Sigmoid colon (tissue), 7 donors: ENCODE data around the gene PRKAG2. TPM values are rescaled to one million over a fixed set of nuclear protein-coding genes. Genes with fewer than 3 reads are reported as not detected.

Source experiments
- DNase-seq: peaks from one replicate; pipeline ENCODE4 v3.0.0-alpha.2; 2019
- H3K27ac ChIP-seq, 4 donors: fragments of 200-600 bp; sonication (generic); one replicate each; pipeline ENCODE4 v1.5.1; 2016 to 2019; ENCODE audit warnings: mild to moderate bottlenecking in 1 of 4
- H3K27me3 ChIP-seq, 3 donors: fragments of 200-600 bp; sonication (generic); one replicate each; pipeline ENCODE4 v1.5.1; 2019; ENCODE audit warnings: mild to moderate bottlenecking in 1 of 3
- H3K36me3 ChIP-seq, 4 donors: fragments of 200-600 bp; sonication (generic); one replicate each; pipeline ENCODE4 v1.5.1; 2016 to 2019
- H3K4me1 ChIP-seq, 4 donors: fragments of 200-600 bp; sonication (generic); one replicate each; pipeline ENCODE4 v1.5.1; 2017 to 2019
- H3K4me3 ChIP-seq, 4 donors: fragments of 200-600 bp; sonication (generic); one replicate each; pipeline ENCODE4 v1.5.1; 2017 to 2019; ENCODE audit warnings: mild to moderate bottlenecking in 2 of 4, moderate library complexity in 1 of 4
- H3K9me3 ChIP-seq, 4 donors: fragments of 200-600 bp in 3 of 4; sonication (generic) in 3 of 4; one replicate each; pipeline versions ENCODE4 v1.5.1 to v1.6.1; 2013 to 2019
- CTCF ChIP-seq, 4 experiments: fragments of 450-650 bp in 3 of 4; fragments of 200-600 bp in 1 of 4; IDR thresholded peaks; one replicate each; pipeline ENCODE4 v1.5.1; 2016 to 2019; ENCODE audit warnings: antibody characterized with exemption in 4 of 4, mild to moderate bottlenecking in 3 of 4, moderate library complexity in 2 of 4
- EP300 ChIP-seq, 4 donors: sonication (generic); formaldehyde crosslinking; IDR thresholded peaks; one replicate each; pipeline ENCODE4 v1.6.1; 2017; ENCODE audit warnings: antibody characterized with exemption in 4 of 4
- POLR2A ChIP-seq, 2 donors: fragments of 450-650 bp; IDR thresholded peaks; one replicate each; pipeline ENCODE4 v1.6.1; 2016; ENCODE audit warnings: antibody characterized with exemption in 2 of 2, mild to moderate bottlenecking in 2 of 2, moderate library complexity in 2 of 2
- POLR2AphosphoS5 ChIP-seq, 4 donors: sonication (generic); formaldehyde crosslinking; IDR thresholded peaks; one replicate each; pipeline ENCODE4 v1.6.1; 2017; ENCODE audit warnings: antibody characterized with exemption in 4 of 4
- WGBS, 2 donors: extraction: QIAGEN DNeasy Blood & Tissue Kit; methylation state at CpG; one replicate each; pipeline ENCODE4 v1.1.7; 2013; 5-methylcytosine and 5-hydroxymethylcytosine counted together
- intact Hi-C: fragments of 100-400 bp; cut with DNase I; formaldehyde crosslinking; loops from one replicate; pipeline ENCODE4 v1.15.1; 2023
- polyA plus RNA-seq, 3 donors: library from polyadenylated mRNA; stranded (reverse); fragments of 200-250 nt; gene quantifications; one replicate each; pipeline ENCODE4 v1.2.3, GENCODE V29; 2013
- total RNA-seq, 4 donors: library from RNA; depleted of rRNA; stranded (reverse); fragments of >200 nt; gene quantifications; one replicate each; pipeline ENCODE4 v1.1.0, GENCODE V29; 2016
- donor health status: healthy with polysubstance abuse.
- donor health status: Bipolar disorder and iron deficiency.
- donor health status: healthy.

PRKAG2 gene
- total and polyA plus RNA-seq, 7 donors, result 19.2 to 51.2 (median 37.1) TPM

GRCh38 chr7:151755131-151755801 lies 121.6 kb downstream of the PRKAG2 start:
- peak; percentile 90 for DNase-seq
- Histone ChIP-seq H3K4me3 (no peak overlapping the region), H3K9me3 (no peaks in the 10 kb centered on the region), H3K27me3 (no peaks in the 10 kb centered on the region), H3K36me3 (no peaks in the 10 kb centered on the region), H3K27ac (peak overlapping the region; percentile 72 to 91 (median 86)), H3K4me1 (peaks cover 0 to 60% (median 57%) of the 10 kb centered on the region in 4 donors)
- intact Hi-C loops, result loop anchor here (5.0 to 10.0 kb wide), 4 partner anchors 48 to 440 kb away; partner anchors contain the start of gene RHEB
- WGBS, 2 donors, result 44 to 71% methylated on average over 11 of the region's 11 CpGs
- TF ChIP-seq POLR2AphosphoS5 (IDR thresholded peaks at IDR 0.05) (peak; percentile 85 to 92 (median 88)), CTCF (IDR thresholded peaks at IDR 0.05) (no peak), EP300 (IDR thresholded peaks at IDR 0.05) (peak in 3 of 4 donors; percentile 60 to 85 (median 65)), POLR2A (IDR thresholded peaks at IDR 0.05) (no peak)

GRCh38 chr7:151754688-151755130 lies 122.2 kb downstream of the PRKAG2 start:
- TF ChIP-seq POLR2A (IDR thresholded peaks at IDR 0.05), result no peak
- TF ChIP-seq CTCF (IDR thresholded peaks at IDR 0.05), result no peak
- no peak for TF ChIP-seq POLR2AphosphoS5 (IDR thresholded peaks at IDR 0.05)
- TF ChIP-seq EP300 (IDR thresholded peaks at IDR 0.05), result no peak
- DNase-seq, result no peak
- Histone ChIP-seq H3K27me3 (no peaks in the 10 kb centered on the region), H3K36me3 (no peaks in the 10 kb centered on the region), H3K4me1 (peaks cover 0 to 60% (median 57%) of the 10 kb centered on the region in 4 donors), H3K9me3 (no peaks in the 10 kb centered on the region), H3K27ac (peak overlapping the region; percentile 72 to 91 (median 86)), H3K4me3 (no peak overlapping the region)
- WGBS, 2 donors, result 83 to 92% methylated on average over 17 of the region's 17 CpGs
- intact Hi-C loops, result loop anchor here (5.0 to 10.0 kb wide), 4 partner anchors 47 to 440 kb away; partner anchors contain the start of gene RHEB

GRCh38 chr7:151754142-151754590 lies 122.7 kb downstream of the PRKAG2 start:
- 35 to 51% methylated on average over 14 of the region's 14 CpGs for WGBS, 2 donors

More at GRCh38 chr7:151754142-151754590, 122.7 kb downstream of the PRKAG2 start:
- DNase-seq, result peak; percentile 91
- Histone ChIP-seq H3K4me3 (no peak overlapping the region), H3K36me3 (no peaks in the 10 kb centered on the region), H3K9me3 (no peaks in the 10 kb centered on the region), H3K4me1 (peaks cover 0 to 57% (median 53%) of the 10 kb centered on the region in 4 donors), H3K27ac (peak overlapping the region; percentile 72 to 91 (median 86)), H3K27me3 (no peaks in the 10 kb centered on the region)
- TF ChIP-seq CTCF (IDR thresholded peaks at IDR 0.05) (peak; percentile 76 to 92 (median 86)), EP300 (IDR thresholded peaks at IDR 0.05) (peak in 3 of 4 donors; percentile 48 to 92 (median 82)), POLR2A (IDR thresholded peaks at IDR 0.05) (no peak), POLR2AphosphoS5 (IDR thresholded peaks at IDR 0.05) (peak; percentile 73 to 93 (median 88))
- intact Hi-C loops, result loop anchor here (10.0 kb wide), 1 partner anchor 439 kb away; no protein-coding TSS in a partner anchor
